ENCODE data around the gene ECHDC3. TPM values are rescaled to one million over a fixed set of nuclear protein-coding genes. Genes with fewer than 3 reads are reported as not detected.
"Not testable (repeated sequence)": the region's sequence is repeated elsewhere in the genome, so short reads cannot be mapped to it uniquely, and the experiment has no call there.

The ECHDC3 gene
- polyA plus RNA-seq, 10 donors: 5.3 to 9.4 (median 7.1) TPM

- DNase-seq: no peak
These were observed 27.3 kb upstream of the ECHDC3 start for GRCh38 chr10:11714750-11715365.

DNA sequence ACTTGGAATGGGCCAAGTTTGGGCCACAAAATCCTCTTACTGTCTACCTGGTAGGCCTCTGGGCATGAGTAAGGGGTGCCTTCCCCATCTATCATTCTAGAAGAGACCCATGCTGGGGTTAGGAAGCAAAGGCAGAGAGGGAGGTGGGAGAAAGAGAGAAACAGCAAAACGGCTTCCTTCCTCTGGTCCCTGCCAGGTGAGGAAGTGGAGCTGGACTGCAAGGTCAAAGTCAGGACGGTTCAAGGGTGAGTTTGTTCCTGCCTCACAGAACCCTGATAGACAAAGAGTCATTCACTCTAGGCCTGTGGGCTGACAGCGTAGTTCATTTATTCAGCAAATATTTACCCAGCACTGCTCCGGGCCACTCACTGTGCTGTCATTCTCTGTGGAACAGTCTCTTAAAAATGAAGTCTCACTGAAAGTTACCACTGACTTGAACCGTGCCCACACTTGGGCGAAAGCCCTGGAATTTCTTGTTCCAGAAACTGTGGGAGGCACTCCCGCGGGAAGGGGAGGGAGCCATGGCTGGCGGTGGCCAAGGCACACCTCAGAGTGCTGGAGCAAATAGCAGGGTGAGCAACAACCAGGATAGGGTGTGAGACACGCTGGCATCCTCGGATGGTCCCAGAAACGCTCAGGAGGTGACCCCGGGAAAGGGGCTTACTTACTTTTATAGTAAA lies 26.2 kb upstream of the ECHDC3 start:
- no peak for DNase-seq

DNA sequence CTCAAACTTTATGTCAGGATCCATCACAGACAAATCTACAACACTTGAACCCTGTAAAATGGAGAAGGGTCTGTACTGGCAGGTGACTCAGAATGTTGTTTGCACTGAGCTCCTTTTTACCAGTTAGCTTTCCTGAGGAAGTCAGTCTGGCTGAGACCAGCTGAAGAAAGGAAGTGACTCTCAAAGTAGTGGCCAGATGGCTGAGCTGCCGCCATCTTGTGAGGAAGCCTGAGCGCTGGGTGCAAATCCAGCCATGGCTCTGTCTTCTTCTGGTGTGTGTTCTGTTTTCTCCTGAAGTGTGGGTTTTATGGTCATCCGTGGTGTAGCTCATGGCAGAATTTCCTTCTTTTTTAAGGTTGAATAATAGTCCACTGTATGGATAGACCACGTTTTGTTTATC lies 25.5 kb upstream of the ECHDC3 start:
- no peak for DNase-seq

DNA sequence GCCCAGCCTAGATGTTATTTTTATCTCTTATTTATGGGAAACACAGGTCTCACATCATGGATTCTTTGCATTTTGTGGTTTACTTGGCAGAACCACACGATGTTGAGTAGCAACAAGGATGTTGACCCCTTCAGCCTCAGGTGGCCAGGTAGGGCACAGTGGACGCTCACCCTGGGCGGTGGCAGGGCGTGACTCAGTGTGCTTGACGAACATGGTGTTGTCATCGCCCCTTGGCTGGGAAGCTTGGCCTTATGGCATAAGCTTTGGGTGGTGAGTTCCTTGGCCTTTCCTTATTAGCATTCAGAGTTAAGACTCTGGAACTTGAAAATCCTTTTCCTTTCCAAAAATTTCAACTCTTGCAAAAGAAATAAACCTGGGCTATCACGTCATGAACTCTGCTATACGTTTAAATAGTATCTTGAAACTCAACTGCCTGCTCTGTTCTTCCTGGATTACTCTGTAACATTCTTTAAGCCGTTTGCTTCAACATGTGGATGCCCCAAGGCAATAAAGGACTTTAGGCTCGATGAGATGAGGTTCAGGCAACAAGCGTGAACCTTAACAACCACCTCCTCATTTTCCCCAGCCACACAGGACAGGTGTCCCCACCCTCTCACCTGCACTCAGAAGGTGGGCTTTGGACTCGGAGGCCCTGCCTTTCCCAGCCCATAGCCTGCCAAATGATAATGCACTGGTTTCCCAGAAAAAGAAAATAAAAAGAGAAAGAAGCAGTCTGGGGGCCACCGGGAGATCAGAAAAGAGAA lies 22.5 kb upstream of the ECHDC3 start:
- DNase-seq: no peak

DNA sequence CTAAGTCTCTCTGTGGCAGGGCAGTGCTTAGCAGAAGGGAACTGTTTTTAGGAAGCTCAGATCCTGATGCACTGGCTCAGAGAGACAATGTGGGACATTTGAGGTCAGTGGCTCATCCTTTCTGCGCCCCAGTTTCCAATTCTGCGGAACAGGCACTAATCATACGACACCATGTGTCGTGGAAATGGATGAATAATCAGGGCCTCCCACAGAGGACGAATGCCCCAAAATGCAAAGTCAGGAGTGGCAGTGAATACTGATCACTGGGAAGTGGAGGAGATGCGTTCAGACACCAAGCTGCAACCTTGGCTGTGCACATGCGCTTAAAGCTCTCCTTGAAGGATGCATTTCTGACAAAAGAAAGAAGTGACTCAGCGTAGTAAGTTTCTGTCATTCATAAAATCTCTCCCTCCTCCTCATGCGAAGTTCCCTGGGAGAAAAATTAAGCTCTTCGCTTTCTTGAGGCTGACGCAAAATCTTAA lies 21.9 kb upstream of the ECHDC3 start:
- DNase-seq: no peak

GRCh38 chr10:11721806-11722205 lies 20.4 kb upstream of the ECHDC3 start:
- no peak for DNase-seq

DNA sequence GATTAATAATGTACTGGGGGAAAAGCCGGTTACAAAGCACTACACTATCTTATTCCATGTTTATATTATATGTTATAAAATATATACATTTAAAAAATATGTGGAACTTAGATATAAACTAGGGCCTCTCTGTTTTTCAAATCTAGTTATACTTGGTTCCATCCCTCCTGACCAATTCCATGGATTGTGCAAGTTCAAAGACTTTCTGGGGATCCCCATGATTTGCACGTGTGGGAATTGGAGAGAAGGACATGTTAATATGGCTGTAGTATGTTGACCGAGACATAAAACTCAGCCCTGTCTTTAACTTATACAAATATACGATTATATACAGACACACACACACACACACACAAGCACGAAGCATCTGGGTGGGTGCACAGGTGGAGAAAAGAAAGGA lies 18.8 kb upstream of the ECHDC3 start:
- DNase-seq: no peak

DNA sequence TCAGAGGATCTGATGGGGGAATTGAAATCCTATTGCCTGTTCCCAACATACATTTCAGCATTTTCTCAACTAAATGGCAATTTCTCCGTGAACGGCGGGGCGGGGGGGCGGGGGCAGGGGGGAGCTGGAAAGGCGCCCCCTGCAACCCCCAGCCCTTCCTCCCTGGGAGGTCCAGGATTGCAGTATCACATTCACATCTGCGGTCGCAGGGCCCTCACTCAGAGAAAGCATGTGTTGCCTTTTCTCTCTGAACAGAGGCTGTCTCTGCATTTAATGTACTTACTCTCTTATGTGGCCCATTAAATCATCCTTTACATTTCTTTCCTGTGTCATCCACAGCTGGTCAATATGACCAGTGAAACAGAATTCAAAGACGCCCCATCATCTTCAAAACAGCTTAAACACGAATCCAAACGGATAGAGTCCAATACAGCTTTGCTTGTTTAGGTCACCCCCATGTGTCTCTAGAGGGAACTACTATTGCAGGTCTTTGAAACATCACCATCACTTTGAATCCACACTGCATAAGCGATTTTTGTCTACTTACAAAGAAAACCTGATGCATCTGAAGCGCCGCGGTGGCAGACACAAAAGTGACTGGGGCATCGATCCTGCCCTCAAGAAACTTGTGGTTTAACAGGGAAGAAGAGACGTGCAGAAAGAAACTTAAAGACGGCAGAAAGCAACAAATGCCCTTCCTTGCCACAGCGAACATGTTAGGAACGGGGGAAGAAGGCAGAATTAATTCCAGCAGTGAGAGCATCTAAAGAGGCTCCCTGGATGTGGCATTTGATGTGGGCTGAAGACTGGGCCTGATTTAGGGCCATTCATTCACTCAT lies 17.0 kb upstream of the ECHDC3 start:
- peak; percentile 44 to 67 (median 46) for DNase-seq

- no peak for DNase-seq
These were observed 16.3 kb upstream of the ECHDC3 start for GRCh38 chr10:11725912-11726311.

DNA sequence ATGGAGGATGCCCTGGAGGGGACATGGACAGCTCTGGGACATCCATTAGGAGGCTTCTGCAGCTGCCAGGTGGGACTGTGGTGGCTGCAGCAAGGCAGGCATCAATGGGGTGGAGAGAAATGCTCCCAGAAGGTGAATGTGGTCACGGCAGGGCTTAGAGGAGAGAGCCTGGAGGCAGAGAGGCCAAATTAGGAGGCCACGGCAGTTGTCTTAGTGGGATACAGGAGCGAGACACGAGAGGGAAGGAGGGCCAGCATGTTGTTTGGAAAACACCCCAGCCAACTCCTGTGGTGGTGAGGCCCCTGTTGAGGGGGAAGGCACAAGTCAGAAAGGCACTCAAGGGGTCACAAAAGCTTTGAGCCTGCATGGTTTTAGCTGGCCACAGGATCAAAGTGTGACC lies 14.6 kb upstream of the ECHDC3 start:
- no peak for DNase-seq

- DNase-seq: no peak
These were observed 13.8 kb upstream of the ECHDC3 start for GRCh38 chr10:11728353-11728752.

GRCh38 chr10:11729790-11730315 lies 12.3 kb upstream of the ECHDC3 start:
- DNase-seq: no peak

- DNase-seq: no peak
These were observed 11.4 kb upstream of the ECHDC3 start for GRCh38 chr10:11730779-11731178.

- not testable (repeated sequence) for DNase-seq
These were observed 5.4 kb upstream of the ECHDC3 start for GRCh38 chr10:11736767-11737166.

DNA sequence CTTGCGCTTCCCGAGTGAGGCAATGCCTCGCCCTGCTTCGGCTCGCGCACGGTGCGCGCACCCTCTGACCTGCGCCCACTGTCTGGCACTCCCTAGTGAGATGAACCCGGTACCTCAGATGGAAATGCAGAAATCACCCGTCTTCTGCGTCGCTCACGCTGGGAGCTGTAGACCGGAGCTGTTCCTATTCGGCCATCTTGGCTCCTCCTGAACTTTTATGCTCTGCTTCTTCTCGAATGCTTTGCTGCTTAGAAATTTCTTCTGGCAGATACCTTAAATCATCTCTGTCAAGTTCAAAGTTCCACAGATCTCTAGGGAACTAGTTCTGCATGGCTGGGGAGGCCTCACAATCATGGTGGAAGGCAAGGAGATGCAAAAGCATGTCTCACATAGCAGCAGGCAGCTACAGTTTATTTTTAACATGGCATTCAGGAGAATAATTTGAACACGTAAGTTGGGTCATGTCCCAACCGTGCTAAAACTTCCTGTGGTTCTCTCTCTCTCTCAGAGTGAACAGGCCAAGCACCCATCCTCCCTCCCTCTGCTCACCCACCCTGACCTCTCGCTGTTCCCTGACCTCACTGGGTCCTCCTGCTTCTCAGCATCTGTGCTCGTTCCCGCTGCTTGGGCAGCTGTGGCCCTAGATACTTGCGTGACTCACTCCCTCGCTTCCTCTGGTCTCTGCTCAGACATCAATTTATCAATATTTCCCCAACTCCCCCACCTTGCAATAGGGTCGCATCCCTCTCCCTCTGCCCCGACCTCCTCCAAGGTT lies 4.7 kb upstream of the ECHDC3 start:
- DNase-seq: not testable (repeated sequence)

- no peak for DNase-seq
These were observed 1.3 kb upstream of the ECHDC3 start for GRCh38 chr10:11740907-11741306.

- no peak for DNase-seq
These were observed 574 bp upstream of the ECHDC3 start for GRCh38 chr10:11741608-11742007.

DNA sequence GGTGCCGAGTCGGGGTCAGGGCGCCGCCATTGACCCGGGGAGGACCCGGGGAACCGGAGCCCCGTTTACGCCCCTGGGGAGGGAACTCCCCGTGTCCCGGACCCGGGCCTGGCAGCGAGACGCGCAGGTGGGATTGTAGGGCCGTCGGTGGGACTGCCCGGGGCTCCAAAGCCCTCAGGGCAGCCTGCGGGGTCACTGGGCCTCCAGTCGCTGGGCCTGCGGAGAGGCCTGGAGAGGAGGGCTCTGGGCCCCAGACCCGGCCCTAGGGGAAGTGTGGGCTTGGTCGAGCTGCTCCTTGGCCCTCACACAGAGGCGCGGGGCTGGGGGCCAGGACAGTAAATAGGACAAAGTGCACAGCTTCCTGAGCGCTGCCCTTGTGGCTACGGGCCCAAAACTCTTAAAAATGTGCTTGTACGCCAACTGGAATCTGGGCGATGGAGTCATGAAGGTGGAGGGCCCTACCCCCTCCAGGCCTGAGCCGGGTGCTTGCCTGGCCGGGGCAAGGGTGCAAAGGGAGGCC lies 657 bp downstream of the ECHDC3 start:
- DNase-seq: peak in 1 of 3 donors; percentile 27

- DNase-seq: no peak
These were observed 1.5 kb downstream of the ECHDC3 start for GRCh38 chr10:11743461-11744338.

DNA sequence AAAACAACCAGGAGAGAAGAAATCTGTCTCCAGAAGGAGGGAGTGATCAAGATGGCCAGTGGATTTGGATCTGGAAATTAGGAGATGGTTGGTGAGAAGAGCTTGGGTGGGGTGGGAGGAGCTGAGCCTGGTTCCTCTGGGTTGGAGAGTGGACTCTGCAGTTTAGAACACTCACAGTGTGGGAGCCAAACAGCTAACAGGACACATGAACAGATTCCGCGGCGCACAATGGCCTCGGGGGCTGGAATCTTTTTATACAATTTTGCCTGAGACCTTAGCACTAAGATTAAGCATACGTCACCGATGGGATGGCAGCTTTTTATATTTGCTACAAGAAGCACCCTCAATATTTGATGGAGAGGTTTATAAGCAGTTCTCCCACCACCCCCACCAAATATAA lies 2.9 kb downstream of the ECHDC3 start:
- DNase-seq: no peak

Measured in muscle of back (tissue), 11 donors.